Adrenal gland (tissue), 12 donors: Measurements from ENCODE around the gene SHROOM4. TPM values are rescaled to one million over a fixed set of nuclear protein-coding genes. Genes with fewer than 3 reads are reported as not detected.

ENCODE experiments used
- DNase-seq, 7 donors: peaks; one replicate each; pipeline ENCODE4 v3.0.0-alpha.2; 2019 to 2020
- H3K27ac ChIP-seq, 5 donors: fragments of 200-600 bp; sonication (generic) in 4 of 5; 1 replicate in 3 of 5; 2 replicates in 2 of 5; pipeline versions ENCODE4 v1.5.1 to v1.8.0; 2016 to 2020; ENCODE audit warnings: mild to moderate bottlenecking in 1 of 5
- H3K27me3 ChIP-seq: fragments of 200-600 bp; 2 replicates; pipeline ENCODE4 v1.8.0; 2021
- H3K36me3 ChIP-seq, 2 donors: fragments of 200-600 bp; replicated peaks in 1 of 2; 1 replicate in 1 of 2; 2 replicates in 1 of 2; pipeline versions ENCODE4 v1.5.1 to v1.8.0; 2018 to 2022
- H3K4me1 ChIP-seq, 2 donors: fragments of 200-600 bp; replicated peaks in 1 of 2; 1 replicate in 1 of 2; 2 replicates in 1 of 2; pipeline versions ENCODE4 v1.5.1 to v1.8.0; 2018 to 2021
- H3K4me3 ChIP-seq, 4 donors: fragments of 200-600 bp; sonication (generic) in 3 of 4; one replicate each; pipeline ENCODE4 v1.5.1; 2016 to 2018
- H3K9me3 ChIP-seq, 3 donors: fragments of 200-600 bp; sonication (generic) in 1 of 3; replicated peaks in 1 of 3; 1 replicate in 2 of 3; 2 replicates in 1 of 3; pipeline versions ENCODE4 v1.5.1 to v1.8.0; 2016 to 2021
- POLR2A ChIP-seq, 2 donors: fragments of 450-650 bp; IDR thresholded peaks; one replicate each; pipeline ENCODE4 v1.6.1; 2017; ENCODE audit warnings: antibody characterized with exemption in 2 of 2, mild to moderate bottlenecking in 2 of 2, moderate library complexity in 1 of 2
- WGBS, 4 donors: extraction: QIAGEN DNeasy Blood & Tissue Kit in 2 of 4; methylation state at CpG; one replicate each; pipeline versions ENCODE4 v1.1.5 to v1.1.7; 2013 to 2017; 5-methylcytosine and 5-hydroxymethylcytosine counted together
- intact Hi-C, 2 donors: fragments of 100-400 bp; cut with DNase I; formaldehyde crosslinking; loops; one replicate each; pipeline versions ENCODE4 v1.14.1 to v1.15.0; 2022 to 2023
- polyA plus RNA-seq, 3 donors: library from polyadenylated mRNA; stranded (reverse); fragments of 200-250 nt in 2 of 3; fragments of 350-450 nt in 1 of 3; fragmentation: Illumina TruSeq in 1 of 3; extraction: RNeasy Lipid Tissue Mini Kit (QIAGEN cat#74804) in 1 of 3; gene quantifications; one replicate each; pipeline ENCODE4 v1.2.3, GENCODE V29; 2013 to 2014
- total RNA-seq, 9 donors: library from RNA; depleted of rRNA in 4 of 9; stranded (reverse); fragments of >200 nt in 4 of 9; fragments of 120-200 nt in 1 of 9; fragmentation: NEBNext Ultra II Directional in 1 of 9; extraction: Animal tissue kit (Norgen Biotek cat#: 25700) in 1 of 9; gene quantifications; one replicate each; pipeline versions ENCODE4 v1.1.0 to v1.2.4, GENCODE V29; 2013 to 2023
- TF ChIP-seq, protein P1 (sequence below), 6 experiments: fragments of 450-650 bp in 4 of 6; fragments of 200-600 bp in 2 of 6; sonication (generic) in 1 of 6; IDR thresholded peaks; 1 replicate in 5 of 6; 2 replicates in 1 of 6; pipeline versions ENCODE4 v1.5.1 to v1.8.0; 2016 to 2021; ENCODE audit warnings: antibody characterized with exemption in 6 of 6, mild to moderate bottlenecking in 2 of 6, moderate library complexity in 1 of 6
- donor health status: healthy with polysubstance abuse.
- donor health status: Bipolar disorder and iron deficiency.
- donor health status: DM: yes; HTN: yes; CAD: no.
- donor health status: DM: no; HTN: no; CAD: no.
- donor health status: DM: no; HTN: no; CAD: no.
- donor health status: DM: yes; HTN: yes; CAD: no.

SHROOM4 gene
- total and polyA plus RNA-seq, 12 donors, result 2.9 to 8.7 (median 5.9) TPM

DNA sequence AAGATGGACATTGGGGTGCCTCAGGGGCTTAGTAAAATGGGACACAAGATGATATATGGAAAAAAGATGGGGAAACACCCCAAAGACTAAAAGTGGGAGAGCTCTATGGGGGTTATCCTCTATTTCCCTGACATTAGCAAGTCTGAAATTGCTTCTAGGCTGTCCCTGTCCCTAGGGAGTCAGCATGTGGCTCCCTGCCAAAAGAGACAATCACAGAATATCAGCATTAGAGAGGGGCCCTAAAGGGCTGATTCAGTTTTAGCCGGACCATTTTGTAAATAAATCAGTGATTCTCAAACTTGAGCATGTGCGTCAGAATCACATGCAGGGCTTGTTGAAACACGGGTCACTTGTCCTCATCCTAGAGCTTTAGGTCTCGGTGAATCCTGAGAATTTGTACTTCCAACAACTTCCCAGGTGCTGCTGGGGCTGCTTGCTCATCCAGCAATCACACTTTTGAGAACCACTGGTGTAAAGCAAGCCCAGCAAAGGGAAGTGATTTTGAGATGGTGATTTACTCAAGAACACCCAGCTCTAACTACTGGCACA is 178.1 kb downstream of the SHROOM4 start:
- WGBS, 4 donors, result 64 to 76% (median 72%) methylated on average over 3 to 4 of the region's 4 CpGs
- intact Hi-C loops, result no loop called here
- Histone ChIP-seq H3K4me3 (no peak overlapping the region), H3K27me3 (peaks cover 6% of the 10 kb centered on the region), H3K9me3 (no peaks in the 10 kb centered on the region), H3K27ac (no peak overlapping the region), H3K36me3 (no peaks in the 10 kb centered on the region), H3K4me1 (no peaks in the 10 kb centered on the region)
- no peak for DNase-seq
- TF ChIP-seq, protein P1, sequence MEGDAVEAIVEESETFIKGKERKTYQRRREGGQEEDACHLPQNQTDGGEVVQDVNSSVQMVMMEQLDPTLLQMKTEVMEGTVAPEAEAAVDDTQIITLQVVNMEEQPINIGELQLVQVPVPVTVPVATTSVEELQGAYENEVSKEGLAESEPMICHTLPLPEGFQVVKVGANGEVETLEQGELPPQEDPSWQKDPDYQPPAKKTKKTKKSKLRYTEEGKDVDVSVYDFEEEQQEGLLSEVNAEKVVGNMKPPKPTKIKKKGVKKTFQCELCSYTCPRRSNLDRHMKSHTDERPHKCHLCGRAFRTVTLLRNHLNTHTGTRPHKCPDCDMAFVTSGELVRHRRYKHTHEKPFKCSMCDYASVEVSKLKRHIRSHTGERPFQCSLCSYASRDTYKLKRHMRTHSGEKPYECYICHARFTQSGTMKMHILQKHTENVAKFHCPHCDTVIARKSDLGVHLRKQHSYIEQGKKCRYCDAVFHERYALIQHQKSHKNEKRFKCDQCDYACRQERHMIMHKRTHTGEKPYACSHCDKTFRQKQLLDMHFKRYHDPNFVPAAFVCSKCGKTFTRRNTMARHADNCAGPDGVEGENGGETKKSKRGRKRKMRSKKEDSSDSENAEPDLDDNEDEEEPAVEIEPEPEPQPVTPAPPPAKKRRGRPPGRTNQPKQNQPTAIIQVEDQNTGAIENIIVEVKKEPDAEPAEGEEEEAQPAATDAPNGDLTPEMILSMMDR (IDR thresholded peaks at IDR 0.05), result no peak
- TF ChIP-seq POLR2A (IDR thresholded peaks at IDR 0.05), result no peak

DNA sequence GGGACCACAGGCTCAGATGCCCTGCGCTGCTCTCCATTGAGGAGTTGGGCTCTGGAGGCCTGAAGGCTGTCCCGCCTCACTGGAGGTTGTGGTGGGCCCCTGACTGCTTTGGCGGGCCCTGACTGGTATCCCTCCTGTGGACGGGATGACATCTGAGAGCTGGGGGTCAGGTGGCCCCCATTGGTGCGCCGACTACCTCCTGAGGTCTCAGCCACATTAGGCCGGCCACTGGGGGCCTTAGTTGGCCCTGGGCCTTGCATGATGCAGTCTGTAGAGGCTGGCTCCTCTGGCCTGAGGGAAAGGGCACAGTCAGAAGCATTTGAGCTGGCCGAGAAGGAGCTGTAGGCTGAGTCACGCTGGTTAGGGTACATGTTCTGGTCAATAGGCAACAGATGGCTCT is 178.8 kb downstream of the SHROOM4 start:
- Histone ChIP-seq H3K4me1 (no peaks in the 10 kb centered on the region), H3K27ac (no peak overlapping the region), H3K9me3 (no peaks in the 10 kb centered on the region), H3K36me3 (no peaks in the 10 kb centered on the region), H3K4me3 (no peak overlapping the region), H3K27me3 (peaks cover 6% of the 10 kb centered on the region)
- no peak for DNase-seq
- TF ChIP-seq, protein P1 (IDR thresholded peaks at IDR 0.05), result no peak
- TF ChIP-seq POLR2A (IDR thresholded peaks at IDR 0.05), result no peak
- intact Hi-C loops, result no loop called here
- WGBS, 4 donors, result 79 to 93% (median 87%) methylated on average over 4 to 9 of the region's 9 CpGs

GRCh38 chrX:50629774-50630173 is 184.2 kb downstream of the SHROOM4 start:
- TF ChIP-seq, protein P1 (IDR thresholded peaks at IDR 0.05), result no peak
- no peak for TF ChIP-seq POLR2A (IDR thresholded peaks at IDR 0.05)
- no peak for DNase-seq
- intact Hi-C loops, result no loop called here
- Histone ChIP-seq H3K36me3 (no peaks in the 10 kb centered on the region), H3K9me3 (no peaks in the 10 kb centered on the region), H3K27ac (no peak overlapping the region), H3K4me1 (no peaks in the 10 kb centered on the region), H3K27me3 (peaks cover 3% of the 10 kb centered on the region), H3K4me3 (no peak overlapping the region)
- 52 to 91% (median 63%) methylated on average over 4 to 6 of the region's 6 CpGs for WGBS, 4 donors

- intact Hi-C loops, result no loop called here
- no peak overlapping the region for H3K27ac ChIP-seq
- DNase-seq, result no peak
- no peaks in the 10 kb centered on the region for H3K9me3 ChIP-seq
- no peak overlapping the region for H3K4me3 ChIP-seq
- H3K27me3 ChIP-seq, result no peaks in the 10 kb centered on the region
- 55 to 100% (median 75%) methylated on average over 1 to 2 of the region's 2 CpGs for WGBS, 4 donors
- no peaks in the 10 kb centered on the region for H3K4me1 ChIP-seq
- H3K36me3 ChIP-seq, result no peaks in the 10 kb centered on the region
- TF ChIP-seq, protein P1 (IDR thresholded peaks at IDR 0.05), result no peak
- TF ChIP-seq POLR2A (IDR thresholded peaks at IDR 0.05), result no peak
Measured at GRCh38 chrX:50627696-50628095, 186.3 kb downstream of the SHROOM4 start.
